Vagina (tissue), 2 donors: ENCODE data around the gene GC. TPM values are rescaled to one million over a fixed set of nuclear protein-coding genes. Genes with fewer than 3 reads are reported as not detected.
"Not testable (repeated sequence)": the region's sequence is repeated elsewhere in the genome, so short reads cannot be mapped to it uniquely, and the experiment has no call there.

Experiments
- DNase-seq, 2 donors: peaks; one replicate each; pipeline ENCODE4 v3.0.0-alpha.2; 2017; ENCODE audit errors: extremely low spot score in 2 of 2
- H3K27ac ChIP-seq: fragments of 200-600 bp; sonication (generic); one replicate; pipeline ENCODE4 v1.5.1; 2019
- H3K27me3 ChIP-seq: fragments of 200-600 bp; sonication (generic); one replicate; pipeline ENCODE4 v1.5.1; 2019
- H3K36me3 ChIP-seq, 2 donors: fragments of 200-600 bp; sonication (generic); one replicate each; pipeline ENCODE4 v1.5.1; 2017 to 2019
- H3K4me1 ChIP-seq: fragments of 200-600 bp; sonication (generic); one replicate; pipeline ENCODE4 v1.5.1; 2019
- H3K4me3 ChIP-seq, 2 donors: fragments of 200-600 bp; sonication (generic); 1 replicate in 1 of 2; 2 replicates in 1 of 2; pipeline ENCODE4 v1.5.1; 2016 to 2019
- H3K9me3 ChIP-seq: fragments of 200-600 bp; sonication (generic); one replicate; pipeline ENCODE4 v1.5.1; 2019
- POLR2A ChIP-seq, 2 donors: fragments of 450-650 bp; IDR thresholded peaks; one replicate each; pipeline ENCODE4 v1.6.1; 2017; ENCODE audit warnings: antibody characterized with exemption in 2 of 2, mild to moderate bottlenecking in 2 of 2, moderate library complexity in 2 of 2
- POLR2AphosphoS5 ChIP-seq, 2 donors: sonication (generic); formaldehyde crosslinking; IDR thresholded peaks; one replicate each; pipeline ENCODE4 v1.9.0; 2017; ENCODE audit warnings: antibody characterized with exemption in 2 of 2, mild to moderate bottlenecking in 2 of 2, low read depth in 1 of 2; ENCODE audit not compliant: insufficient read depth in 1 of 2
- intact Hi-C: fragments of 100-400 bp; cut with DNase I; formaldehyde crosslinking; loops from one replicate; pipeline ENCODE4 v1.15.1; 2023
- total RNA-seq: library from RNA; depleted of rRNA; stranded (reverse); fragments of >200 nt; gene quantifications from one replicate; pipeline ENCODE4 v1.2.3, GENCODE V29; 2016
- TF ChIP-seq, protein P1 (sequence below), 3 experiments: fragments of 450-650 bp in 2 of 3; fragments of 200-600 bp in 1 of 3; sonication (generic) in 1 of 3; IDR thresholded peaks; one replicate each; pipeline ENCODE4 v1.5.1; 2017 to 2019; ENCODE audit warnings: antibody characterized with exemption in 3 of 3, mild to moderate bottlenecking in 2 of 3, moderate library complexity in 2 of 3

The GC gene
- total RNA-seq, 1 donor from 2014 or later: not detected

DNA sequence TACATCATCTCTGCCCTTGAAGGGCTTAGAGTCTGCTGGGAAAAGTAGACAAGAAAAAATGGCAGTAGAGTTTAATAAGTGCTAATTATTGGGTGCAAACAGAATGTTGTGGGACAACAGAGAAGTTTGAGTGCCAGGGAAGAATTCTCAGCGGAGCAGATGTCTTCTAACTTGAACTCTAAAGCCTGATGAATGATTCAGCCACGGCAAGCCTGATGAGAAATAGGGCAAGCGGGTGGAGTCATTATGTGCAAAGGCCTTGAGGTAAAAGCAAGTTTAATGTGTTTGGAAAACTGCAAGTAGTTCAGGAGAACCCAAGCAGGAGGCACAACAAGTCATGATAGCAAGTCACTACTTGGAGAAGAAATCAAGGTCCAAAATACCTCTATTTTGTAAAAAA is 37.5 kb downstream of the GC start:
- no peak for TF ChIP-seq POLR2A (IDR thresholded peaks at IDR 0.05)
- TF ChIP-seq POLR2AphosphoS5 (IDR thresholded peaks at IDR 0.05; ENCODE audit: insufficient read depth in 1 of 2, low read depth in 1 of 2): no peak
- TF ChIP-seq, protein P1, sequence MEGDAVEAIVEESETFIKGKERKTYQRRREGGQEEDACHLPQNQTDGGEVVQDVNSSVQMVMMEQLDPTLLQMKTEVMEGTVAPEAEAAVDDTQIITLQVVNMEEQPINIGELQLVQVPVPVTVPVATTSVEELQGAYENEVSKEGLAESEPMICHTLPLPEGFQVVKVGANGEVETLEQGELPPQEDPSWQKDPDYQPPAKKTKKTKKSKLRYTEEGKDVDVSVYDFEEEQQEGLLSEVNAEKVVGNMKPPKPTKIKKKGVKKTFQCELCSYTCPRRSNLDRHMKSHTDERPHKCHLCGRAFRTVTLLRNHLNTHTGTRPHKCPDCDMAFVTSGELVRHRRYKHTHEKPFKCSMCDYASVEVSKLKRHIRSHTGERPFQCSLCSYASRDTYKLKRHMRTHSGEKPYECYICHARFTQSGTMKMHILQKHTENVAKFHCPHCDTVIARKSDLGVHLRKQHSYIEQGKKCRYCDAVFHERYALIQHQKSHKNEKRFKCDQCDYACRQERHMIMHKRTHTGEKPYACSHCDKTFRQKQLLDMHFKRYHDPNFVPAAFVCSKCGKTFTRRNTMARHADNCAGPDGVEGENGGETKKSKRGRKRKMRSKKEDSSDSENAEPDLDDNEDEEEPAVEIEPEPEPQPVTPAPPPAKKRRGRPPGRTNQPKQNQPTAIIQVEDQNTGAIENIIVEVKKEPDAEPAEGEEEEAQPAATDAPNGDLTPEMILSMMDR (IDR thresholded peaks at IDR 0.05): no peak
- no peak overlapping the region for H3K27ac ChIP-seq
- H3K9me3 ChIP-seq: no peaks in the 10 kb centered on the region
- H3K4me3 ChIP-seq: no peak overlapping the region
- no peaks in the 10 kb centered on the region for H3K36me3 ChIP-seq
- intact Hi-C loops: no loop called here
- no peak for DNase-seq
- H3K27me3 ChIP-seq: no peaks in the 10 kb centered on the region
- no peaks in the 10 kb centered on the region for H3K4me1 ChIP-seq

DNA sequence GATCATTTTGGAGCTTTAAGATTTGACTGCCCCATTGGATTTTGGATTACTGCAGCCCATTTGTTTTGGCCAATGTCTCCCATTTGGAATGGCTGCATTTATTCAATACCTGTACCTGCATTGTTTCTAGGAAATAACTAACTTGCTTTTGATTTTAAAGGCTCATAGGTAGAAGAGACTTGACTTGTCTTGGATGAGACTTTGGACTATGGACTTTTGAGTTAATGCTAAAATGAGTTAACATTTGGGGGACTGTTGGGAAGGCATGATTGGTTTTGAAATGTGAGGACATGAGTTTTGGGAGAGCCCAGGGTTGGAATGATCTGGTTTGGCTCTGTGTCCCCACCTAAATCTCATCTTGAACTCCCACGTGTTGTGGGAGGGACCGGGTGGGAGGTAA is 45.1 kb downstream of the GC start:
- H3K36me3 ChIP-seq, intact Hi-C loops, DNase-seq, H3K4me3 ChIP-seq, H3K27ac ChIP-seq, H3K27me3 ChIP-seq, H3K4me1 ChIP-seq, H3K9me3 ChIP-seq: not testable (repeated sequence)

DNA sequence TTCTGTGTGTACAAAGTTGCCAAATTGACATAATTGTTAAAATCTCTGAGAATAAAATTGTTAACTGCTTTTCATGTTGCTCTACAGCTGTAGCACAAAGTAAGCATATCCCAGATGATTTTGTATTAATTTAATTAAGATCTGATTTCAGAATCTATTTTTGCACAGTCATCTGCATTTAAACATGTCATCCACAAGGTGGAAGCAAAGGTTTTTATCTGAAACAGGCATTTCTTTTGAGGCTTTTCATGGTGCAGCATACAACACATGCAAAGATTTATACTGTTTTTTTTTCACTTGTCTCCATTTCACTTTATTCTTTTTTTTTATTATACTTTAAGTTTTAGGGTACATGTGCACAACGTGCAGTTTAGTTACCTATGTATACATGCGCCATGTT is 51.2 kb downstream of the GC start:
- no peak for TF ChIP-seq POLR2A (IDR thresholded peaks at IDR 0.05)
- TF ChIP-seq, protein P1 (IDR thresholded peaks at IDR 0.05): no peak
- TF ChIP-seq POLR2AphosphoS5 (IDR thresholded peaks at IDR 0.05; ENCODE audit: insufficient read depth in 1 of 2, low read depth in 1 of 2): no peak
- intact Hi-C loops: no loop called here
- Histone ChIP-seq H3K4me3 (no peak overlapping the region), H3K36me3 (no peaks in the 10 kb centered on the region), H3K27me3 (no peaks in the 10 kb centered on the region), H3K27ac (no peak overlapping the region), H3K9me3 (no peaks in the 10 kb centered on the region), H3K4me1 (no peaks in the 10 kb centered on the region)
- DNase-seq: no peak

DNA sequence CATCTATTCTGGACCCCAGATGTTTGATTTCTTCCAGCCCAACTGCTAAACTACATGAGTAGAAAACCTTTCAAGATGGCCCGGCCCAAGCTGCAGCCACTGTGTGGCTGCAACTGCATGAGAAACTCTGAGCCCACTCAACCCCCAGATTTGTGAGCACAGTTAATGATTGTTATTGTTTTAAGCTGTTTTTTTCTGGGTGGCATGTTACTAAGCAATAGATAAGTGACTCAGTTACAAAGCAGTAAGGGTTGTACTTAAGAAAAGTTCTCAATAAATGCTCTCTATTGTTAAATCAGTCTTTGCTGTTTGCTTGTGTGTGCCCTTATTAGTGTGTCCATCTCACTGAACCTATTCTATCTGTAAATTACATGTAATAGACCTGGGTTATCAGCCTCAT is 51.8 kb downstream of the GC start:
- Histone ChIP-seq H3K36me3 (no peaks in the 10 kb centered on the region), H3K4me3 (no peak overlapping the region), H3K27ac (no peak overlapping the region), H3K27me3 (no peaks in the 10 kb centered on the region), H3K4me1 (no peaks in the 10 kb centered on the region), H3K9me3 (no peaks in the 10 kb centered on the region)
- no peak for TF ChIP-seq POLR2AphosphoS5 (IDR thresholded peaks at IDR 0.05; ENCODE audit: insufficient read depth in 1 of 2, low read depth in 1 of 2)
- TF ChIP-seq, protein P1 (IDR thresholded peaks at IDR 0.05): no peak
- TF ChIP-seq POLR2A (IDR thresholded peaks at IDR 0.05): no peak
- DNase-seq: no peak
- intact Hi-C loops: no loop called here

DNA sequence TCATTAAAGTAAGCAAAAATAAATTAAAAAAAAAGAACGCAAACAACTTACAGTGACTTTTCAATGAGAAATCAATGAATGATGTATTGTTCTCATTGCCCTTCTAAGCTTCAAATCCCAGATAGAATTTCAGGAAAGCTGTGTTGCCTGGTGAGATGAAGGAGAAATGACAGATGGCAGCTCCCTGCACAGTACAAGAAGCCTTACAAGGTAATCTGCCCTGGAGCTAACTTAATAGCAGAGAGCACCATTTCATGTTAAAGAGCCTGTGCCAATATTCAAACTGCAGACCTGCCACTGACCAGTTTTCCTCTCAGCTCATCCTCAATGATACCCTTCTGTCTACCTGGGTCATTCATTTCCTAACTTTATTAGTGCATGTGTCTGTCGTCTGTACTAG is 54.0 kb downstream of the GC start:
- H3K27me3 ChIP-seq: no peaks in the 10 kb centered on the region
- no peak for DNase-seq
- H3K36me3 ChIP-seq: no peaks in the 10 kb centered on the region
- no peaks in the 10 kb centered on the region for H3K9me3 ChIP-seq
- H3K4me3 ChIP-seq: no peak overlapping the region
- H3K27ac ChIP-seq: no peak overlapping the region
- H3K4me1 ChIP-seq: no peaks in the 10 kb centered on the region
- intact Hi-C loops: no loop called here
- TF ChIP-seq POLR2AphosphoS5 (IDR thresholded peaks at IDR 0.05; ENCODE audit: insufficient read depth in 1 of 2, low read depth in 1 of 2) (no peak), POLR2A (IDR thresholded peaks at IDR 0.05) (no peak)
- TF ChIP-seq, protein P1 (IDR thresholded peaks at IDR 0.05): no peak
